HEK293 (cell line): ENCODE data around the gene DEFB129.

Source experiments
- CTCF ChIP-seq: fragments of 450-650 bp; formaldehyde crosslinking; IDR thresholded peaks from 2 replicates; pipeline ENCODE4 v1.5.1; 2016; ENCODE audit warnings: missing biosample characterization, missing genetic modification characterization
- ELK4 ChIP-seq: IDR thresholded peaks from 2 replicates; pipeline ENCODE4 v1.6.1; 2011; ENCODE audit warnings: mild to moderate bottlenecking, low read depth, low read length, borderline replicate concordance
- SALL2 ChIP-seq: fragments of 450-650 bp; formaldehyde crosslinking; IDR thresholded peaks from 2 replicates; pipeline ENCODE4 v1.5.0; 2017; ENCODE audit warnings: missing biosample characterization, mild to moderate bottlenecking, missing genetic modification characterization, borderline replicate concordance
- SP2 ChIP-seq: fragments of 450-650 bp; formaldehyde crosslinking; IDR thresholded peaks from 2 replicates; pipeline ENCODE4 v1.5.1; 2016; ENCODE audit warnings: missing biosample characterization, missing genetic modification characterization
- TCF7L2 ChIP-seq: IDR thresholded peaks from 2 replicates; pipeline ENCODE4 v1.6.1; 2011; ENCODE audit warnings: low read depth, mild to moderate bottlenecking, inconsistent platforms, low read length, moderate library complexity, borderline replicate concordance
- YY1 ChIP-seq: fragments of 450-650 bp; formaldehyde crosslinking; IDR thresholded peaks from 2 replicates; pipeline ENCODE4 v1.5.1; 2018; ENCODE audit warnings: missing biosample characterization, missing genetic modification characterization
- ZBTB26 ChIP-seq: fragments of 450-650 bp; formaldehyde crosslinking; optimal IDR thresholded peaks from 2 replicates; pipeline ENCODE3; 2016; ENCODE audit warnings: missing biosample characterization, mild to moderate bottlenecking, missing genetic modification characterization
- ZBTB49 ChIP-seq: fragments of 450-650 bp; formaldehyde crosslinking; IDR thresholded peaks from 2 replicates; pipeline ENCODE4 v1.5.1; 2016; ENCODE audit warnings: missing biosample characterization, missing genetic modification characterization, low read depth
- ZNF174 ChIP-seq: fragments of 450-650 bp; formaldehyde crosslinking; IDR thresholded peaks from 2 replicates; pipeline ENCODE4 v1.5.0; 2017; ENCODE audit warnings: missing biosample characterization, mild to moderate bottlenecking, missing genetic modification characterization
- ZNF558 ChIP-seq: fragments of 450-650 bp; formaldehyde crosslinking; IDR thresholded peaks from 2 replicates; pipeline ENCODE4 v1.5.1; 2016; ENCODE audit warnings: missing biosample characterization, missing genetic modification characterization

GRCh38 chr20:237489-237888 lies 10.4 kb downstream of the DEFB129 start:
- TF ChIP-seq CTCF (tag by site-specific recombination) (no peak), TCF7L2 (no peak), ZNF558 (tag by site-specific recombination) (no peak), ZBTB49 (no peak), ZBTB26 (tag by site-specific recombination) (no peak), SP2 (no peak), YY1 (no peak), SALL2 (tag by site-specific recombination) (no peak), ELK4 (no peak), ZNF174 (tag by site-specific recombination) (no peak)
